Endothelial cell of umbilical vein (primary cell): ENCODE data around the gene RAD51B. TPM values are rescaled to one million over a fixed set of nuclear protein-coding genes. Genes with fewer than 3 reads are reported as not detected.

Source experiments
- BruUV-seq: library from RNA; stranded (reverse); fragments of 400-500 nt; replicated peaks from 2 replicates; lab custom pipeline; 2021; lab: Mats Ljungman, UMichigan
- CTCF ChIA-PET: fragments of 300-600, 350-600 bp; sonication (Branson Sonifier 250); formaldehyde crosslinking; loops from one replicate; lab custom pipeline; 2021; ENCODE audit warnings: antibody characterized with exemption, inconsistent platforms; lab: Charles Lee
- POLR2A ChIA-PET: fragments of 300-600, 350-600 bp; sonication (Branson Sonifier 250); formaldehyde crosslinking; loops from one replicate; lab custom pipeline; 2021; ENCODE audit warnings: antibody characterized with exemption, inconsistent platforms; lab: Charles Lee
- DNase-seq: peaks from one replicate; pipeline ENCODE4 v3.0.0-alpha.2; 2011; ENCODE audit warnings: low read depth, low spot score
- FAIRE-seq: peaks from 2 replicates; lab custom pipeline; 2011; peaks lifted over from hg19 to GRCh38; lab: Jason Lieb, UNC
- H2AFZ ChIP-seq: 2 replicates; pipeline ENCODE4 v1.6.0; 2012; ENCODE audit warnings: low read depth, low read length, control low read depth, inconsistent platforms
- H3K27ac ChIP-seq: 2 replicates; pipeline ENCODE4 v1.5.1; 2011; ENCODE audit warnings: low read depth, mild to moderate bottlenecking, control low read depth, low read length, moderate library complexity; ENCODE audit not compliant: insufficient read depth
- H3K27me3 ChIP-seq, 2 experiments: 2 replicates each; pipeline versions ENCODE4 v1.6.0 to v1.6.1; 2011; ENCODE audit warnings: low read length in 2 of 2, mixed read lengths in 1 of 2; ENCODE audit not compliant: control insufficient read depth in 2 of 2, insufficient read depth in 2 of 2
- H3K36me3 ChIP-seq, 2 experiments: 2 replicates in 1 of 2; 3 replicates in 1 of 2; pipeline ENCODE4 v1.5.1; 2011; ENCODE audit warnings: low read length in 2 of 2, mild to moderate bottlenecking in 1 of 2, moderate library complexity in 1 of 2; ENCODE audit not compliant: control insufficient read depth in 2 of 2, insufficient read depth in 2 of 2; ENCODE audit errors: extremely low read depth in 1 of 2
- H3K4me1 ChIP-seq: 3 replicates; pipeline ENCODE4 v1.5.1; 2011; ENCODE audit warnings: mild to moderate bottlenecking, low read length; ENCODE audit not compliant: control insufficient read depth, insufficient read depth; ENCODE audit errors: extremely low read depth
- H3K4me2 ChIP-seq: 2 replicates; pipeline ENCODE4 v1.6.1; 2011; ENCODE audit warnings: low read length, control low read depth, mixed read lengths; ENCODE audit not compliant: insufficient read depth
- H3K4me3 ChIP-seq, 3 experiments: fragments of 200-600 bp in 1 of 3; sonication (generic), shearing (Covaris generic) in 1 of 3; replicated peaks in 1 of 3; 2 replicates each; pipeline ENCODE4 v1.5.1; 2011 to 2016; ENCODE audit warnings: control low read depth in 3 of 3, low read length in 3 of 3, mild to moderate bottlenecking in 2 of 3, inconsistent platforms in 1 of 3, low read depth in 1 of 3, moderate library complexity in 1 of 3; ENCODE audit not compliant: insufficient read depth in 1 of 3
- H3K79me2 ChIP-seq: 2 replicates; pipeline ENCODE4 v1.6.0; 2012; ENCODE audit warnings: low read length, inconsistent platforms; ENCODE audit not compliant: control insufficient read depth, insufficient read depth
- H3K9ac ChIP-seq: replicated peaks from 2 replicates; pipeline ENCODE3; 2011; ENCODE audit warnings: low read length, control low read depth; ENCODE audit not compliant: insufficient read depth; ENCODE audit errors: extremely low read depth
- H3K9me1 ChIP-seq: replicated peaks from 3 replicates; pipeline ENCODE4 v1.6.0; 2011; ENCODE audit warnings: mild to moderate bottlenecking, low read length; ENCODE audit not compliant: control insufficient read depth, insufficient read depth; ENCODE audit errors: extremely low read depth
- H3K9me3 ChIP-seq: replicated peaks from 2 replicates; pipeline ENCODE4 v1.5.1; 2012; ENCODE audit warnings: low read length, inconsistent platforms; ENCODE audit not compliant: control insufficient read depth, insufficient read depth
- H4K20me1 ChIP-seq: replicated peaks from 2 replicates; pipeline ENCODE3; 2011; ENCODE audit warnings: mild to moderate bottlenecking, low read length; ENCODE audit not compliant: control insufficient read depth, insufficient read depth; ENCODE audit errors: extremely low read depth
- CTCF ChIP-seq, 2 donors: IDR thresholded peaks; 1 replicate in 1 of 2; 2 replicates in 1 of 2; pipeline ENCODE4 v1.5.1; 2011; ENCODE audit warnings: low read length in 2 of 2, mild to moderate bottlenecking in 2 of 2, moderate library complexity in 2 of 2, control low read depth in 1 of 2, inconsistent platforms in 1 of 2, low read depth in 1 of 2; ENCODE audit not compliant: insufficient read depth in 1 of 2; ENCODE audit errors: extremely low read depth in 1 of 2
- EZH2 ChIP-seq: IDR thresholded peaks from 2 replicates; pipeline ENCODE4 v1.6.1; 2012; ENCODE audit warnings: borderline replicate concordance, low read depth, mild to moderate bottlenecking, moderate library complexity, low read length, inconsistent platforms; ENCODE audit not compliant: severe bottlenecking
- FOS ChIP-seq: IDR thresholded peaks from 2 replicates; pipeline ENCODE4 v1.6.1; 2011; ENCODE audit warnings: mild to moderate bottlenecking, low read length, moderate library complexity, borderline replicate concordance; ENCODE audit not compliant: insufficient read depth
- GATA2 ChIP-seq: IDR thresholded peaks from 2 replicates; pipeline ENCODE4 v1.7.0; 2011; ENCODE audit warnings: low read depth, mild to moderate bottlenecking, moderate library complexity, mixed read lengths, low read length; ENCODE audit not compliant: insufficient read length, insufficient read depth
- JUN ChIP-seq: IDR thresholded peaks from 2 replicates; pipeline ENCODE4 v1.6.1; 2011; ENCODE audit warnings: borderline replicate concordance, low read depth; ENCODE audit not compliant: insufficient read length, insufficient read depth
- MAX ChIP-seq: IDR thresholded peaks from 2 replicates; pipeline ENCODE4 v1.6.1; 2011; ENCODE audit not compliant: insufficient read depth, insufficient read length
- MYC ChIP-seq: IDR thresholded peaks from one replicate; pipeline ENCODE4 v1.6.1; 2011; ENCODE audit warnings: mild to moderate bottlenecking, low read depth, low read length
- POLR2A ChIP-seq: IDR thresholded peaks from 2 replicates; pipeline ENCODE4 v1.6.1; 2012; ENCODE audit warnings: low read depth, mild to moderate bottlenecking, control low read depth, low read length
- POLR2AphosphoS5 ChIP-seq: IDR thresholded peaks from 2 replicates; pipeline ENCODE4 v1.6.1; 2012; ENCODE audit warnings: low read depth, mild to moderate bottlenecking, control low read depth, low read length, moderate library complexity; ENCODE audit not compliant: insufficient read depth
- dilution Hi-C: fragments of 300-500 bp; cut with MboI; formaldehyde crosslinking; loops from one replicate; pipeline ENCODE4 v1.15.0; 2019; ENCODE audit warnings: low sequenced_read_pairs; ENCODE audit not compliant: extremely low pct_ligation_motif_present
- intact Hi-C: fragments of 100-400 bp; cut with micrococcal nuclease; formaldehyde crosslinking; loops from one replicate; pipeline ENCODE4 v1.10.0; 2022
- polyA plus RNA-seq, 4 experiments: library from polyadenylated mRNA; depleted of rRNA in 3 of 4; stranded (reverse) in 3 of 4; unstranded in 1 of 4; fragments of >200 nt; gene quantifications; 2 replicates each; pipeline versions ENCODE4 v1.2.1 to v1.2.3, GENCODE V29; 2011 to 2012; ENCODE audit warnings: missing spikeins in 1 of 4
- total RNA-seq: library from RNA; stranded (reverse); gene quantifications from 2 replicates; pipeline ENCODE4 v1.2.3, GENCODE V29; 2021

The RAD51B gene
- total and polyA plus RNA-seq, 2 donors (not counting 3 experiments of a cell fraction or from before 2014, with no cell fraction given) = 3.9 to 19.0 TPM

GRCh38 chr14:68694516-68695235 lies 875.1 kb downstream of the RAD51B start:
- Histone ChIP-seq H2AFZ (no peak overlapping the region), H3K9me3 (no peaks in the 10 kb centered on the region), H4K20me1 (no peaks in the 10 kb centered on the region), H3K4me1 (peaks cover 26% of the 10 kb centered on the region), H3K79me2 (no peaks in the 10 kb centered on the region), H3K9me1 (no peaks in the 10 kb centered on the region), H3K36me3 (no peaks in the 10 kb centered on the region), H3K4me2 (peak overlapping the region; percentile 10), H3K27ac (peak overlapping the region; percentile 80), H3K27me3 (no peaks in the 10 kb centered on the region), H3K9ac (peak overlapping the region; percentile 36), H3K4me3 (no peak overlapping the region)
- ChIA-PET POLR2A (interaction anchor here (0.6 to 2.6 kb wide), 3 partner anchors 11 to 98 kb away, joined by 3 to 10 read pairs (median 6); partner anchors contain the start of gene ZFP36L1), CTCF (interaction anchor here (0.7 to 2.6 kb wide), 13 partner anchors 8 to 448 kb away, joined by 3 to 17 read pairs (median 5); no protein-coding TSS in a partner anchor)
- TF ChIP-seq MYC (no peak), POLR2A (no peak), GATA2 (no peak), MAX (no peak), CTCF (IDR thresholded peaks at IDR 0.05; ENCODE audit: extremely low read depth in 1 of 2, insufficient read depth in 1 of 2, low read depth in 1 of 2, low read length in 2 of 2) (no peak), FOS (no peak), POLR2AphosphoS5 (no peak), JUN (no peak), EZH2 (no peak)
- dilution Hi-C loops (no loop called here), intact Hi-C loops (loop anchor here (1.0 to 2.0 kb wide), 8 partner anchors 9 to 235 kb away; partner anchors contain the start of gene ZFP36L1)
- TSS peak; percentile 93 for BruUV-seq
- FAIRE-seq (no peak), DNase-seq (peak; percentile 30)
